HG02852 (cell line): ENCODE results near the gene NUDT1.

Experiments used
- ATAC-seq: cut with Tn5 transposase; IDR thresholded peaks from one replicate; pipeline ENCODE4 v1.9.1; 2021; ENCODE audit warnings: mild to moderate bottlenecking, moderate library complexity; ENCODE audit not compliant: unreplicated experiment

NUDT1 gene

GRCh38 chr7:2241580-2242540 lies at the start of gene NUDT1, which contains the start of gene MRM2:
Gene NUDT1 (plus strand): TSS chr7:2242226. CDS start chr7:2244575, 2,349 bp downstream.
Gene MRM2 (minus strand): TSS chr7:2242205. CDS start chr7:2242169, 36 bp downstream.
- peak; percentile 68 for ATAC-seq

- ATAC-seq = no peak
Observed at GRCh38 chr7:2192831-2193534, 49.0 kb upstream of the NUDT1 start.

GRCh38 chr7:2193575-2194305 lies 48.3 kb upstream of the NUDT1 start:
- ATAC-seq = no peak

GRCh38 chr7:2195400-2196246 lies 46.4 kb upstream of the NUDT1 start:
- ATAC-seq = no peak

GRCh38 chr7:2196381-2197378 lies 45.3 kb upstream of the NUDT1 start:
- ATAC-seq = no peak

GRCh38 chr7:2197436-2198155 lies 44.4 kb upstream of the NUDT1 start:
- ATAC-seq = no peak

- no peak for ATAC-seq
Observed at GRCh38 chr7:2198206-2198605, 43.8 kb upstream of the NUDT1 start.

GRCh38 chr7:2198760-2199159 lies 43.3 kb upstream of the NUDT1 start:
- no peak for ATAC-seq

GRCh38 chr7:2199528-2199927 lies 42.5 kb upstream of the NUDT1 start:
- no peak for ATAC-seq

- ATAC-seq = no peak
Observed at GRCh38 chr7:2199956-2200583, 42.0 kb upstream of the NUDT1 start.

GRCh38 chr7:2200584-2200980 lies 41.4 kb upstream of the NUDT1 start:
- ATAC-seq = no peak

- ATAC-seq = no peak
Observed at GRCh38 chr7:2201128-2201527, 40.9 kb upstream of the NUDT1 start.

- no peak for ATAC-seq
Observed at GRCh38 chr7:2201686-2202360, 40.2 kb upstream of the NUDT1 start.

GRCh38 chr7:2202361-2202761 lies 39.7 kb upstream of the NUDT1 start:
- no peak for ATAC-seq

GRCh38 chr7:2202901-2203765 lies 38.9 kb upstream of the NUDT1 start:
- no peak for ATAC-seq

GRCh38 chr7:2203766-2204300 lies 38.2 kb upstream of the NUDT1 start:
- ATAC-seq = no peak
